Measurements from ENCODE around the gene CD69.

DNA sequence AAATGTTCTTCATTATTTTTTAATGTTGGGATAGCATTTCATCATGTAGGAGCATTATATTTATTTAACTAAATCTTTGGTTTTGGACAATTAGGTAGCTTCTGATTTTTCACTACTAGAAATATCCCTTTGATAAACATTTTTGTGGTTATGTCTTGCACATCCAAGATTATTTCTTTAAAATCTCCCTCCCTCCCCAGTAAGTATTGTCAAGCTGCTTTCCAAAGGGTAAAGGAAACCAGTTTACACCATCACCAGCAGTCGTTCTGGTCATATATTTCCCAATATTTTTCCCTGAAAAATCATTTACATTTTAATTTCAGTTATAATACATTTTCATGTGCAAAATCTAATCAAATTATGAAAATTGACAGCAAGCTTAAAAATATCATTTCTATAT lies 11.1 kb downstream of the CD69 start:
- no peak for TF ChIP-seq ZFP30 (CRISPR knock-in tag; IDR thresholded peaks at IDR 0.05)
- no peak for TF ChIP-seq ZNF70 (CRISPR knock-in tag; IDR thresholded peaks at IDR 0.05)
- TF ChIP-seq ZFP3 (CRISPR knock-in tag; IDR thresholded peaks at IDR 0.05) = no peak
- TF ChIP-seq, protein P1, sequence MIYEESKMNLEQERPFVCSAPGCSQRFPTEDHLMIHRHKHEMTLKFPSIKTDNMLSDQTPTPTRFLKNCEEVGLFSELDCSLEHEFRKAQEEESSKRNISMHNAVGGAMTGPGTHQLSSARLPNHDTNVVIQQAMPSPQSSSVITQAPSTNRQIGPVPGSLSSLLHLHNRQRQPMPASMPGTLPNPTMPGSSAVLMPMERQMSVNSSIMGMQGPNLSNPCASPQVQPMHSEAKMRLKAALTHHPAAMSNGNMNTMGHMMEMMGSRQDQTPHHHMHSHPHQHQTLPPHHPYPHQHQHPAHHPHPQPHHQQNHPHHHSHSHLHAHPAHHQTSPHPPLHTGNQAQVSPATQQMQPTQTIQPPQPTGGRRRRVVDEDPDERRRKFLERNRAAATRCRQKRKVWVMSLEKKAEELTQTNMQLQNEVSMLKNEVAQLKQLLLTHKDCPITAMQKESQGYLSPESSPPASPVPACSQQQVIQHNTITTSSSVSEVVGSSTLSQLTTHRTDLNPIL (CRISPR knock-in tag; IDR thresholded peaks at IDR 0.05; ENCODE audit: low read depth) = no peak
- TF ChIP-seq, protein P2, sequence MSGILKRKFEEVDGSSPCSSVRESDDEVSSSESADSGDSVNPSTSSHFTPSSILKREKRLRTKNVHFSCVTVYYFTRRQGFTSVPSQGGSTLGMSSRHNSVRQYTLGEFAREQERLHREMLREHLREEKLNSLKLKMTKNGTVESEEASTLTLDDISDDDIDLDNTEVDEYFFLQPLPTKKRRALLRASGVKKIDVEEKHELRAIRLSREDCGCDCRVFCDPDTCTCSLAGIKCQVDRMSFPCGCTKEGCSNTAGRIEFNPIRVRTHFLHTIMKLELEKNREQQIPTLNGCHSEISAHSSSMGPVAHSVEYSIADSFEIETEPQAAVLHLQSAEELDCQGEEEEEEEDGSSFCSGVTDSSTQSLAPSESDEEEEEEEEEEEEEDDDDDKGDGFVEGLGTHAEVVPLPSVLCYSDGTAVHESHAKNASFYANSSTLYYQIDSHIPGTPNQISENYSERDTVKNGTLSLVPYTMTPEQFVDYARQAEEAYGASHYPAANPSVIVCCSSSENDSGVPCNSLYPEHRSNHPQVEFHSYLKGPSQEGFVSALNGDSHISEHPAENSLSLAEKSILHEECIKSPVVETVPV (CRISPR knock-in tag; IDR thresholded peaks at IDR 0.05) = no peak
- no peak for TF ChIP-seq BACH2 (CRISPR knock-in tag; IDR thresholded peaks at IDR 0.05; ENCODE audit: borderline replicate concordance)
- no peak for TF ChIP-seq TCF4 (CRISPR knock-in tag; IDR thresholded peaks at IDR 0.05; ENCODE audit: borderline replicate concordance)
- no peak for TF ChIP-seq CSDC2 (CRISPR knock-in tag; IDR thresholded peaks at IDR 0.05)
- TF ChIP-seq PPARA (CRISPR knock-in tag; IDR thresholded peaks at IDR 0.05; ENCODE audit: borderline replicate concordance) = no peak
- TF ChIP-seq, protein P3, sequence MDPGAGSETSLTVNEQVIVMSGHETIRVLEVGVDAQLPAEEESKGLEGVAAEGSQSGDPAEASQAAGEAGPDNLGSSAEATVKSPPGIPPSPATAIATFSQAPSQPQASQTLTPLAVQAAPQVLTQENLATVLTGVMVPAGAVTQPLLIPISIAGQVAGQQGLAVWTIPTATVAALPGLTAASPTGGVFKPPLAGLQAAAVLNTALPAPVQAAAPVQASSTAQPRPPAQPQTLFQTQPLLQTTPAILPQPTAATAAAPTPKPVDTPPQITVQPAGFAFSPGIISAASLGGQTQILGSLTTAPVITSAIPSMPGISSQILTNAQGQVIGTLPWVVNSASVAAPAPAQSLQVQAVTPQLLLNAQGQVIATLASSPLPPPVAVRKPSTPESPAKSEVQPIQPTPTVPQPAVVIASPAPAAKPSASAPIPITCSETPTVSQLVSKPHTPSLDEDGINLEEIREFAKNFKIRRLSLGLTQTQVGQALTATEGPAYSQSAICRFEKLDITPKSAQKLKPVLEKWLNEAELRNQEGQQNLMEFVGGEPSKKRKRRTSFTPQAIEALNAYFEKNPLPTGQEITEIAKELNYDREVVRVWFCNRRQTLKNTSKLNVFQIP (CRISPR knock-in tag; IDR thresholded peaks at IDR 0.05; ENCODE audit: borderline replicate concordance, low read depth) = no peak
- TF ChIP-seq, protein P4, sequence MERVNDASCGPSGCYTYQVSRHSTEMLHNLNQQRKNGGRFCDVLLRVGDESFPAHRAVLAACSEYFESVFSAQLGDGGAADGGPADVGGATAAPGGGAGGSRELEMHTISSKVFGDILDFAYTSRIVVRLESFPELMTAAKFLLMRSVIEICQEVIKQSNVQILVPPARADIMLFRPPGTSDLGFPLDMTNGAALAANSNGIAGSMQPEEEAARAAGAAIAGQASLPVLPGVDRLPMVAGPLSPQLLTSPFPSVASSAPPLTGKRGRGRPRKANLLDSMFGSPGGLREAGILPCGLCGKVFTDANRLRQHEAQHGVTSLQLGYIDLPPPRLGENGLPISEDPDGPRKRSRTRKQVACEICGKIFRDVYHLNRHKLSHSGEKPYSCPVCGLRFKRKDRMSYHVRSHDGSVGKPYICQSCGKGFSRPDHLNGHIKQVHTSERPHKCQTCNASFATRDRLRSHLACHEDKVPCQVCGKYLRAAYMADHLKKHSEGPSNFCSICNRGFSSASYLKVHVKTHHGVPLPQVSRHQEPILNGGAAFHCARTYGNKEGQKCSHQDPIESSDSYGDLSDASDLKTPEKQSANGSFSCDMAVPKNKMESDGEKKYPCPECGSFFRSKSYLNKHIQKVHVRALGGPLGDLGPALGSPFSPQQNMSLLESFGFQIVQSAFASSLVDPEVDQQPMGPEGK (CRISPR knock-in tag; IDR thresholded peaks at IDR 0.05; ENCODE audit: borderline replicate concordance) = no peak
- TF ChIP-seq RARB (CRISPR knock-in tag; IDR thresholded peaks at IDR 0.05) = no peak

Measured in SK-N-SH treated with all-trans-retinoic acid at 6 μM for 48 hours (cell line).